HUES48 (cell line): ENCODE data around the gene GMFB.

ENCODE experiments used
- H3K27ac ChIP-seq: one replicate; pipeline ENCODE4 v1.7.0; 2013; ENCODE audit warnings: low read depth, low read length, inconsistent platforms
- H3K27me3 ChIP-seq: 2 replicates; pipeline ENCODE4 v1.6.1; 2013; ENCODE audit warnings: mild to moderate bottlenecking, low read length; ENCODE audit not compliant: control insufficient read depth, insufficient read depth
- H3K36me3 ChIP-seq: 2 replicates; pipeline ENCODE4 v1.6.1; 2013; ENCODE audit warnings: low read length; ENCODE audit not compliant: control insufficient read depth, insufficient read depth
- H3K4me1 ChIP-seq: 2 replicates; pipeline ENCODE4 v1.6.1; 2013; ENCODE audit warnings: mild to moderate bottlenecking, low read length; ENCODE audit not compliant: control insufficient read depth, insufficient read depth
- H3K4me3 ChIP-seq: 2 replicates; pipeline ENCODE4 v1.5.1; 2013; ENCODE audit warnings: mild to moderate bottlenecking, low read depth, low read length
- H3K9ac ChIP-seq: 2 replicates; pipeline ENCODE4 v1.6.1; 2013; ENCODE audit warnings: mild to moderate bottlenecking, low read depth, low read length, moderate library complexity
- H3K9me3 ChIP-seq: 2 replicates; pipeline ENCODE4 v1.6.1; 2013; ENCODE audit warnings: low read length; ENCODE audit not compliant: control insufficient read depth, insufficient read depth

GMFB gene

DNA sequence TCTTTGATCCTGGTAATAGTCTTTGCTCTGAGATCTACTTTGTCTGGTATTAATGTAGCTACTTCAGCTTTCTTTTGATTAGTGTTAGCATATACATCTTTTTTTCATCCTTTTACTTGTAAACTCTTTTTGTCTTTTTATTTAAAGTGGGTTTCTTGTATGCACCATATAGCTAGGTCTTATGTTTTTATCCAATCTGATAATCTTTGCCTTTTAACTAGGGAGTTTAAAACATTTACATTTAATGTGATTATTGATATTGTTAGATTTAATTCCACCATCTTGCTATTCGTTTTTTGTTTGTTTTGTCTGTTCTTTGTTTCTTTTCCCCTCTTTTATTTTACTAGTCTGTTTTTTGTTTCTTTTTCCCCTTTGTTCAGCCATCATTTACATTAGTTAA lies 26.9 kb upstream of the GMFB start:
- no peak overlapping the region for H3K4me3 ChIP-seq
- H3K27ac ChIP-seq: no peak overlapping the region
- no peak overlapping the region for H3K9ac ChIP-seq
- H3K9me3 ChIP-seq: peaks cover 4% of the 10 kb centered on the region; the same call in 1 of the 2 replicates
- no peaks in the 10 kb centered on the region for H3K36me3 ChIP-seq
- peaks cover 6% of the 10 kb centered on the region for H3K4me1 ChIP-seq
- H3K27me3 ChIP-seq: no peaks in the 10 kb centered on the region

DNA sequence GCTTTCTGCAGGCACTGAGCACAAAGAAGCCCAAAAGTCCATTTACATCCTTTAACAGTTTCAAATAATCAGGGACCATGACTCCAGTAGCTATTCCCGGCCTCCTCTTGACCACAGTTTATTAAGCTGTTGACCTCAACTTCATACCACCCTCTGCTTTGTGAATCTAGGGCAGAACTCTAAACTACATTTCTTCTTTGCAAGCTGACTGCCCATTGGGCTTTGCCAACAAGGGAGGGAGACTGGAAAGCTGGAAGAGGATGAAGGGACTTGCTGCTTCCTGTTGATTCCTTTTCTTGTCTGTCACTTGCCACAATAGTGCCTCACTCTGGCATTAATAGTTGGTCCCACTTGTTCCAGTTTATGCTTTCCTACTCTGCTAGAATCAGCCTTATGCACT lies 23.6 kb upstream of the GMFB start:
- H3K36me3 ChIP-seq: no peaks in the 10 kb centered on the region
- no peak overlapping the region for H3K9ac ChIP-seq
- H3K27ac ChIP-seq: no peak overlapping the region
- no peak overlapping the region for H3K4me3 ChIP-seq
- H3K27me3 ChIP-seq: peaks cover 4% of the 10 kb centered on the region; the same call in 1 of the 2 replicates
- H3K9me3 ChIP-seq: peaks cover 4% of the 10 kb centered on the region; the same call in 1 of the 2 replicates
- peaks cover 8% of the 10 kb centered on the region for H3K4me1 ChIP-seq

DNA sequence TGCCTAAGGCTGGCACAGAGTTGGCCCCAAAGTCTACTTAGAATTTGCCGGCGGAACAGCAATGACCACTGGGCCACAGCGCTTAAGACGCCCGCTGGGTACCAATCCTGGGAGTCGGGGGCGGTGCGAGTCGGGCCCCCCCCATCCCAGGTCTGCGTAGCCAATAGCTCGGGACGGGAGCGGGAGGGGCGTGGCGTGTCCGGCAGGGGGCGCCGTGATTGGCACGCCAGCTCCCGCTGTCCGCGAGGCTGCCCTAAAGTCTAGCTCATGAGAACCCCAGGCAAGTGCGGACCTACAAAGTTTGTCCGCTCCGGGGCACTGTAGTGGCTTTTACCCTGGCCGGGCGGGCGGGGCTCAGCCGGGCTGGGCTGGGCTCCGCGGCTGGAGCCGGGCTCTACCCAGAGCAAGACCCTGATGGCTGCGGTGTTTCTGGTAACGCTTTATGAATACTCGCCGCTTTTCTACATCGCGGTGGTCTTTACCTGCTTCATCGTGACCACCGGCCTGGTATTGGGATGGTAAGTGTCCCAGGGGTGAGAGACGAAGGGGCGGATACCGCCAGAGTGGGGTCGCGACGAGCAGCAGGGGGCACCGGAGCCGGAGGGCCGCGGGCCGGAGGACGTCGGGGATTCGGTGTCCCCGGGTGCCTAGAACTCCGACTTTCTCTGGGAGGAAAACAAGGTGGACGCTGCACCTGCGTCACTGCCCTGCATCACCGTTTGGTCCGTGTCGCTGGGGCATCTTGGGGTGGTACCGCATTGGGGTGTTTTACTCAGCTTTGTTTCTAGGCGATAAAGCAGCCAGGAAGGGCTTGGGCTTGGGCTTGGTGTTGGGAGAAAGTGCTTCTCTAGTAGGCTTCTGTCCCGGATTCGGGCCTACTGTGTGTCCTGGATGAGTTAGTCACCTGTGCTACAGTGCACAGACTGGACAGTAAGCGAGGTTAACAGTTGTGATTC lies 21.0 kb upstream of the GMFB start, which contains the start of gene CGRRF1:
Gene CGRRF1 (plus strand): TSS at position 361 of the 956 bp plus-strand sequence. CDS start 54 bp downstream, at position 415.
- Histone ChIP-seq H3K9ac (peak within 1 kb of the TSS; percentile 85), H3K27me3 (peaks cover 4% of the 10 kb centered on the region; the same call in 1 of the 2 replicates), H3K36me3 (no peaks in the 10 kb centered on the region), H3K9me3 (no peaks in the 10 kb centered on the region), H3K27ac (peak within 1 kb of the TSS; percentile 71), H3K4me3 (peak within 1 kb of the TSS; percentile 99), H3K4me1 (peaks cover 8% of the 10 kb centered on the region)

DNA sequence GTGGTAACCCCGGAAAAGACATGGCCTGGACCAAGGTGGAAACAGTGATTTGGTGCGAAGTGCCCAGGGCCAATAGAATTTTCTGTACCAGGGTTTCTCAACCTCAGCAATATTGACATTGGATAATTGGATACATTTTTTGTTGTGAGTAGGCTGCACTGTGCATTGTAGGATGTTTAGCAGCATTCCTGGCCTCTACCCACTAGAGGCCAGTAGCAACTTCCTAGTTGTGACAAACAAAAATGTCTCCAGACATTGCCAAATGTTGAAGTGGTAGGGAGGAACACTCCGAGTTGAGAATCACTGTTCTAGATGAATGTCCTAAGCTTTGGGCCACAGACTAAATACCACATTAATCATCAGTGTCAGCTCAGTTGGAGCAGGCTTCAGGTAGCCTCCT lies 14.7 kb upstream of the GMFB start:
- no peaks in the 10 kb centered on the region for H3K36me3 ChIP-seq
- no peaks in the 10 kb centered on the region for H3K4me1 ChIP-seq
- no peak overlapping the region for H3K4me3 ChIP-seq
- no peak overlapping the region for H3K27ac ChIP-seq
- H3K9me3 ChIP-seq: no peaks in the 10 kb centered on the region
- no peak overlapping the region for H3K9ac ChIP-seq
- H3K27me3 ChIP-seq: peaks cover under 1% of the 10 kb centered on the region; the same call in 1 of the 2 replicates

DNA sequence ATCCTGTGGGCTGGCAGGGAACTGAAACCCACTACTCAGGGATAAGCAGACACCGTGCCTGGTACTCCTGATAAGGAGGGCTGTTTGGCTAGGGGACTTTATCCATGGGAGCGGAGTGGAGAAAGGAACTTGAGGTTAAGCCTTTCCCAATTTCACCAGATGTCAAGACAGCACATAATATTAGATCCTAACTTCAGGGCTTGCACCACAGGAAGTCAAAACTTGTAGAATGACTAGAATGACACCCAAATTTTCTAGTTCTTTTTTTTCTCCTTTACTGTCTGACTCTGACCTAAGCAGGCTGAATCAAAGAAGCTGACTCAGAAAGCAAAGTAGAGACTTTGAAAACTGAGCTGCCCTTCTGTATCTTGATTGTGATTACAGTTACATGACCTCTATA lies 13.8 kb upstream of the GMFB start:
- no peaks in the 10 kb centered on the region for H3K4me1 ChIP-seq
- H3K4me3 ChIP-seq: no peak overlapping the region
- H3K27me3 ChIP-seq: no peaks in the 10 kb centered on the region
- no peaks in the 10 kb centered on the region for H3K36me3 ChIP-seq
- no peaks in the 10 kb centered on the region for H3K9me3 ChIP-seq
- no peak overlapping the region for H3K27ac ChIP-seq
- H3K9ac ChIP-seq: no peak overlapping the region

DNA sequence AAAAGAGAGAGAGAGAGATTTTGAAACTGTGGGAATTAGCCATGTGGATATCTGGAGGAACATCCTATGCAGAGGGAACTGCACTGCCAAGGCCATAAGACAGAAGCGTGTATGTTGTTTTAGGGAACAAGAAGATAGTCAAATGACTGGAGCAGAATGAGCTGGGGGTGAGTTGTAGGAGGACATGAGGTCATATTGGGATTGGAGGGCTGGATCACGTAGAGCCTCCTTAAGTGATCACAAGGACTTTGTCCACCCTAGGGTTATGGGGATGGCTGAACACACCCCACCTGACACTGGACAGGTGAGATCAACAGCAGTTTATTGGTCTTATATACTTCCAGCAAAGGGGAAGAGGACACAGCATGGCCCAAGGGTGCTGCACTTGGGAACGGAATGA lies 12.7 kb upstream of the GMFB start:
- H3K27ac ChIP-seq: no peak overlapping the region
- H3K9ac ChIP-seq: no peak overlapping the region
- H3K4me3 ChIP-seq: no peak overlapping the region
- no peaks in the 10 kb centered on the region for H3K9me3 ChIP-seq
- no peaks in the 10 kb centered on the region for H3K27me3 ChIP-seq
- no peaks in the 10 kb centered on the region for H3K36me3 ChIP-seq
- H3K4me1 ChIP-seq: no peaks in the 10 kb centered on the region

DNA sequence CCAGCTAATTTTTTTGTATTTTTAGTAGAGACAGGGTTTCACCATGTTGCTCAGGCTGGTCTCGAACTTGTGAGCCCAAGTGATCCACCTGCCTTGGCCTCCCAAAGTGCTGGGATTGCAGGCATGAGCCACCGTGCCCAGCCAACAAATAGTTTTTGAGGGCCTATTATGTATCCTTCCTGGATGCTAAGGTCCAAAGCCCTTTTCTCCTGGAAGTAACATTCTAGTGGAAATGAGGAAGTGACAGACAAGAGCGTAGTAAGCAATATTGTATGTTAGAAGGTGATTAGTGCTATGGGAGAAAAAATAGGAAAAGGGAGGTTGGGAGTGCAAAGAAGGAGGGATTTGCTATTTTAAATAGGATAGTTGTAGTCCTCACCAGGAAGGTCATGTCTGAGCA lies 12.0 kb upstream of the GMFB start:
- H3K27me3 ChIP-seq: no peaks in the 10 kb centered on the region
- no peak overlapping the region for H3K27ac ChIP-seq
- H3K4me1 ChIP-seq: no peaks in the 10 kb centered on the region
- H3K9ac ChIP-seq: no peak overlapping the region
- no peaks in the 10 kb centered on the region for H3K36me3 ChIP-seq
- H3K4me3 ChIP-seq: no peak overlapping the region
- H3K9me3 ChIP-seq: no peaks in the 10 kb centered on the region

DNA sequence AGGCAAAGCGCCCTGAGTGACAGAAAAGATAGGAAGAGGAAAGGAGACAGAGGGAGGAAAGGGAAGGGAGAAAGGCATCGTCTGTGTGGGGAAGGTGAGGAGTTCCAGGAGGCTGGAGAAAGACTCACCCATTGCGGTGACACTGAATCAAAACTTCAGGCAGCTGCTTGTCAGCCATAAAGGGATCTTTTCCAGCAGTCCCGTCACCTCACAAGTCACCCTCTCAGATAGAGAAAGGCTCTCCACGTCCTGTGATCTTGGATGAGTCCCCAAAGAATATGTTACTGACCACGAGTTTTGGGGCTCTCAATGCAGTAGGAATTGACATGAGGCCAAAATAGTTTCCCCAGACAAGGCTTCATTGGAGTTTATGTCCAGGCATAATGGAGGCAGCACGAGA lies 9.8 kb upstream of the GMFB start:
- Histone ChIP-seq H3K4me1 (no peaks in the 10 kb centered on the region), H3K4me3 (no peak overlapping the region), H3K9me3 (no peaks in the 10 kb centered on the region), H3K27me3 (no peaks in the 10 kb centered on the region), H3K27ac (no peak overlapping the region), H3K36me3 (no peaks in the 10 kb centered on the region), H3K9ac (no peak overlapping the region)

DNA sequence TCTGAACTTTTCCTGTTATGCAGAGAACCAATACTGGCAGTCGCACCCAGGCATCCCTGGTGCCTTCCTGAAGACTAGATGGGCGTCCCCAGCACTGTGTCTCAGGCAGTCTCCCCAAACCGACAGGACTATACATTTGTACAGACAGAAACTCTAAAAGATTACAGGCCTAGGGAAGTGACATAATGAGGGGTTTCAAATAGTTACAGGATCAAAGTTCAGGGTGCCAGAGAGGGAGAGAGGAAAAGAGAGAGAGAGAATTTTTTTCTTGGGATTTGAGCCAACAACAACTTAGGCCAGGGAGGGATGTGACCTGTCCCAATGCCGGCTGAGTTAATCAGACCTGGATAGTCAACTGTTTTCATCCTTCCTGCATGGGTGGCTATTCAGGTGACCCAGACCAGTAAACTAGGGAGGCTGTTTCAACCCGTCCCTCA lies 9.3 kb upstream of the GMFB start:
- no peaks in the 10 kb centered on the region for H3K27me3 ChIP-seq
- H3K4me1 ChIP-seq: no peaks in the 10 kb centered on the region
- no peaks in the 10 kb centered on the region for H3K36me3 ChIP-seq
- H3K4me3 ChIP-seq: no peak overlapping the region
- no peak overlapping the region for H3K9ac ChIP-seq
- no peak overlapping the region for H3K27ac ChIP-seq
- no peaks in the 10 kb centered on the region for H3K9me3 ChIP-seq

DNA sequence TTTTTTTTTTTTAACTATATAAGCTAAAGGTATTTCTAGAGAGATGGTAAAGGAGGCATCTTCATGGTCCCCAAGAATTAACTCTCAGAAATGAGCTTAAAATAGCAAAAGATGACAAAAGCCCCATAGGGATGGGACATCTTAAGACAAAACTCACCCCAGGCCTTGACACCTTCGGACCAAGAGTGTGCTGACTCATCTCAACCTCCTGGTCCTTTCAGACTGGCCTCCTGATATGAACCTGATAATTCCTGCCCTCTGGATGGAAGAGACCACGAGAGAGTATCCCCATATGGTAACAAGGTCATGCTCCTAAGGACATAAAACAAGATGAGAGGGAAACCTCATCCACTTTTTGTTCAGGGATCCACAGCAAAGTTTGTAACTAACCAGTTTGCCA lies 8.4 kb upstream of the GMFB start:
- no peaks in the 10 kb centered on the region for H3K9me3 ChIP-seq
- no peak overlapping the region for H3K9ac ChIP-seq
- no peaks in the 10 kb centered on the region for H3K36me3 ChIP-seq
- H3K4me1 ChIP-seq: no peaks in the 10 kb centered on the region
- no peak overlapping the region for H3K4me3 ChIP-seq
- H3K27ac ChIP-seq: no peak overlapping the region
- no peaks in the 10 kb centered on the region for H3K27me3 ChIP-seq

DNA sequence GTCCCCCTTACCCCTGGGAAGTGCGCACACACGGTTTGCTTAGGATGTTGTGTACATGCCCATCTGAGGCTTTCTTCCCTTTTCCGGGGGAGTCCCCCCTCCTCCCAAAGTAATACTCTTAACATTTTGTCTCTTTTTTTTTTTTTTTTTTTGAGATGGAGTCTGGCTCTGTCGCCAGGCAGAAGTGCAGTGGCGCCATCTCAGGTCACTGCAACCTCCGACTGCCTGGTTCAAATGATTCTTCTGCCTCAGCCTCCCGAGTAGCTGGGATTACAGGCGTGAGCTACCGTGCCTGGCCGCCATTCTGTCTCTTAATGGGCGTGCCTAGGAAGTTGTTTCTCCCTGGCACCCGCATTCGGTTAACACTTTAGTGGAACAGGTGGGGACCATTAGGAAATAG lies 4.5 kb upstream of the GMFB start:
- Histone ChIP-seq H3K27ac (no peak overlapping the region), H3K9me3 (no peaks in the 10 kb centered on the region), H3K27me3 (no peaks in the 10 kb centered on the region), H3K9ac (no peak overlapping the region), H3K36me3 (no peaks in the 10 kb centered on the region), H3K4me1 (peaks cover 4% of the 10 kb centered on the region; the same call in 1 of the 2 replicates), H3K4me3 (no peak overlapping the region)
